BLaER1 treated with 17β-estradiol and CSF1 and Interleukin-3, amounts not matched to agents 10 nM and 100 nM (cell line): ENCODE data around the gene MINDY4B.

Experiments used
- H3K27ac ChIP-seq, 11 experiments: shearing (Covaris generic); formaldehyde crosslinking; 2 replicates each; pipeline ENCODE4 v1.8.1; 2022
- H3K27me3 ChIP-seq, 11 experiments: shearing (Covaris generic); formaldehyde crosslinking; 2 replicates each; pipeline ENCODE4 v1.8.1; 2022
- H3K36me3 ChIP-seq, 11 experiments: shearing (Covaris generic); formaldehyde crosslinking; 2 replicates each; pipeline ENCODE4 v1.8.1; 2022
- H3K4me1 ChIP-seq, 10 experiments: shearing (Covaris generic); formaldehyde crosslinking; 2 replicates each; pipeline ENCODE4 v1.8.1; 2022
- H3K4me2 ChIP-seq, 11 experiments: shearing (Covaris generic); formaldehyde crosslinking; 2 replicates each; pipeline ENCODE4 v1.8.1; 2022
- H3K4me3 ChIP-seq, 10 experiments: shearing (Covaris generic); formaldehyde crosslinking; 2 replicates each; pipeline ENCODE4 v1.8.1; 2022
- H3K9ac ChIP-seq, 11 experiments: shearing (Covaris generic); formaldehyde crosslinking; 2 replicates each; pipeline ENCODE4 v1.8.1; 2022
- H3K9me3 ChIP-seq, 11 experiments: shearing (Covaris generic); formaldehyde crosslinking; replicated peaks in 1 of 11; 2 replicates each; pipeline ENCODE4 v1.8.1; 2022
- H4K20me1 ChIP-seq, 11 experiments: shearing (Covaris generic); formaldehyde crosslinking; 2 replicates each; pipeline ENCODE4 v1.8.1; 2022
- Cebpa-rat ChIP-seq, 11 experiments: shearing (Covaris generic); IDR thresholded peaks; 2 replicates each; pipeline ENCODE4 v1.8.1; 2022

MINDY4B gene

DNA sequence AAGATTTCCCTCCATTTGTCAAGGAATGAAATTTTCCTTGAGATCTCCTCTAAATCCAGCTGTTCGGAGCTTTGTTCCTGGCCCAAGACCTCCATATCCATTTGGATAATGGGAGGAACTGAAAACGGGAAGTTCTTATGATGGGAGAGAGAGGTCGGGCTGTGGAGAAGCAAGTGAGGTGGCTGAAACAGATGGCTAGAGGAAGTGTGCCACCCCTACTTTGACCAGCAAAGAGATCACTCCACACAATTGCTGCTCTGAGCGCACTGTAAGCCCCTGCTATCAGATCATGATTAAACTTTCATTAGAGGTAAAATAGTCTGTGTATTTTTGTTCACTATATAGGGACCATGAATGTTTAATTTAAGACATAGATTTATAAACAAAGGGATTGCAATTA lies at the start of gene MINDY4B:
Gene MINDY4B (minus strand): TSS at position 101 of the 400 bp plus-strand sequence. CDS start 0 bp downstream, at position 101.
- Histone ChIP-seq H3K4me3 (no peak within 1 kb of the TSS), H3K9me3 (no peaks in the 10 kb centered on the region), H3K27me3 (no peaks in the 10 kb centered on the region), H3K36me3 (no peaks in the 10 kb centered on the region), H3K4me2 (no peak within 1 kb of the TSS), H3K27ac (no peak within 1 kb of the TSS), H3K4me1 (no peaks in the 10 kb centered on the region), H4K20me1 (no peaks in the 10 kb centered on the region), H3K9ac (no peak within 1 kb of the TSS)
- no peak for TF ChIP-seq Cebpa-rat (IDR thresholded peaks at IDR 0.05)

DNA sequence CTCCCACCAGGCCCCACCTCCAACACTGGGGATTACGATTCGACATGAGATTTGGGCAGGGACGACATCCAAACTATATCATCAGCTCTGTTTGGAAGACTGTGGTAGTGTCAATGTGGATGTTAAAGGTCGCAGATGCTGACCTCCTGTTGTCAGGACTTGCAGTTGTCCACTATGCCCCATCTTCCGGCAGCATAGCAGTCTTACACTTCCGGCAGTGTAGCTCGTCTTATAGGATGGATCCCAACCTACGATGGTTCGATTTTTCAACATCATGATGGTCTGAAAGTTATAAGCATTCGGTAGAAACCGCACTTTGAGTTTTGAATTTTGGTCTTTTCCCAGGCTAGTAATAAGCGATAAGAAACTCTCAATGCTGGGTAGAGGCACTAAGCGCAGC lies 46.7 kb upstream of the MINDY4B start:
- Histone ChIP-seq H3K4me2 (no peak overlapping the region), H4K20me1 (no peaks in the 10 kb centered on the region), H3K36me3 (no peaks in the 10 kb centered on the region), H3K9me3 (no peaks in the 10 kb centered on the region), H3K4me1 (no peaks in the 10 kb centered on the region), H3K27ac (no peak overlapping the region), H3K27me3 (no peaks in the 10 kb centered on the region), H3K4me3 (no peak overlapping the region), H3K9ac (no peak overlapping the region)
- no peak for TF ChIP-seq Cebpa-rat (IDR thresholded peaks at IDR 0.05)

DNA sequence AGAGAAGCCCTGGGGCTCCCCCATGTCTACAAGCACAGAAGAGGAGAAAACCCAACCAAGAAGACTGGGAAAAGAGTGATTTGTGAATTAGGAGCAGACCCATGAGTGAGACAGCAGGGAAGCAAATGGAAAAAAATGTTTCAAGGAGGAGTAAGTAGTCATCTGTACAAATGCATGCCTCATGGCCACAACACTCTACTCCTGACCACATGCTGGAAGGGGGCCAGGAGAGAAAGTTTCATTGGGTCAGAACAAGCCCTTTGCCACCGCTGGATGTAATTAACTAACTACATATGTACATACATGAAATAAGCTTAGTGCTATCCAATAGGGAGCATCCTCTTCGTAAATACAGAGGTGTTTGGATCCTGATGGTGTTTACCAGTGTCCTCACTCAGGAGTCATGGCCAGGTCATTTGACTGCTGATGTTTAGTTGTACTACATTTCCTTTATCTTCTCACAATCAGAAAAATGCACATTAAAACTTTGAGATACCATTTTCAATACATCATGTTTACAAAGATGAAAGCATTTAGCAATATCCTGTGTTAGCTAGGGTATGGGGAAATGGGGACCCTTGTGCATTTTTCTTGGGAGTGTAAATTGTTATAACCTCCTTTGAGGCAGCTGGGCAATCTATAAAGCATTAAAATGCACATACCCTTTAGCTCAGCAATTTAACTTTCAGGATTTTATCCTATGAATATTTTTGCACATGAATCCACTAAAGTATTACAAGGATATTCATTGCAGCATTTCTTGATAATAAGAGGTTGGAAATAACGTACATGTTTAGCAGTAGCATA lies 40.2 kb upstream of the MINDY4B start:
- Histone ChIP-seq H3K4me3 (no peak overlapping the region), H3K4me2 (no peak overlapping the region), H3K27me3 (no peaks in the 10 kb centered on the region), H3K9me3 (peaks cover 10 to 20% (median 15%) of the 10 kb centered on the region in 11 experiments), H3K36me3 (no peaks in the 10 kb centered on the region), H3K9ac (no peak overlapping the region), H3K4me1 (no peaks in the 10 kb centered on the region), H3K27ac (no peak overlapping the region), H4K20me1 (no peaks in the 10 kb centered on the region)
- TF ChIP-seq Cebpa-rat (IDR thresholded peaks at IDR 0.05) = no peak

DNA sequence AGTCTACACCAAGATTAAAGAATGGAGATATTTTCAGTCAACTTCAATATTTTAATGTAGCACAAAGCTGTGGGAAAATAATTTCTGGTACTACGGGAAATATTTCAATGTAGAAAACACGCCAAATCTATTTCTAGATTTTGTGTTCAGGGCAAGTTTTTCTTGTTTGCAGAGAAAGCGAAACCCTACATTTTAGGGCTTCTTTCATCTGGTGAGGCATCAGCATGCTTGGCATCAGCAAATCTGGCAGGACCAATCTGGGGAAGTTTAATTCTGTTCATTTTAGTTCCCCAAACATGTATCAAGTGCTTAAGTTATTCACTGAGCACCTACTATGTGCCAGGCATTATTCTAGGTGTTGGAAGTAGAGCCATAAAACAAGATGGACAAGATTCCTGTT lies 37.0 kb upstream of the MINDY4B start:
- no peak for TF ChIP-seq Cebpa-rat (IDR thresholded peaks at IDR 0.05)
- H3K9me3 ChIP-seq = peaks cover 10 to 20% (median 15%) of the 10 kb centered on the region in 11 experiments
- H3K9ac ChIP-seq = no peak overlapping the region
- H3K27me3 ChIP-seq = no peaks in the 10 kb centered on the region
- H4K20me1 ChIP-seq = no peaks in the 10 kb centered on the region
- no peaks in the 10 kb centered on the region for H3K36me3 ChIP-seq
- H3K4me3 ChIP-seq = no peak overlapping the region
- H3K4me1 ChIP-seq = no peaks in the 10 kb centered on the region
- no peak overlapping the region for H3K27ac ChIP-seq
- H3K4me2 ChIP-seq = no peak overlapping the region

DNA sequence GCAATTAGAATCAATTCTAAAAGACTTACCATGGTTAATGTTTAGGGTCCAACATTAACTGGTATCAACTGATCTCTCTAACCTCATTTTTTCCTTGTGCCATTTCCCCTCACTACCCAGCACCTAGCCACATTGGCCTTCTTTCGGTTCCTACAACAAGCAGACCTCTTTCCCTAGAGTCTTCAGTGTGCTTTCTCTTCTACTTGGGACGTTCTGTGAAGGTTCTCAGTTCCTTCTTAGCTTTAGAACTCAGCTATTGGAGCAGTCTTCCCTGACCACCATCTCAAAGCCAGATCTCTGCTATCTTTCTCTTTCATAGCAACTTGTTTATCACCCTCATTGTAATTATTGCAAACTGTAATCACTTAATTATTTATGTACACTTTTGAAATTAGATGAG lies 31.5 kb upstream of the MINDY4B start:
- H3K4me1 ChIP-seq = no peaks in the 10 kb centered on the region
- H3K36me3 ChIP-seq = no peaks in the 10 kb centered on the region
- H3K27ac ChIP-seq = no peak overlapping the region
- no peak overlapping the region for H3K4me3 ChIP-seq
- H3K9me3 ChIP-seq = no peaks in the 10 kb centered on the region
- H4K20me1 ChIP-seq = no peaks in the 10 kb centered on the region
- TF ChIP-seq Cebpa-rat (IDR thresholded peaks at IDR 0.05) = no peak
- H3K27me3 ChIP-seq = no peaks in the 10 kb centered on the region
- no peak overlapping the region; a peak in 1 of 22 replicates for H3K4me2 ChIP-seq
- no peak overlapping the region for H3K9ac ChIP-seq

DNA sequence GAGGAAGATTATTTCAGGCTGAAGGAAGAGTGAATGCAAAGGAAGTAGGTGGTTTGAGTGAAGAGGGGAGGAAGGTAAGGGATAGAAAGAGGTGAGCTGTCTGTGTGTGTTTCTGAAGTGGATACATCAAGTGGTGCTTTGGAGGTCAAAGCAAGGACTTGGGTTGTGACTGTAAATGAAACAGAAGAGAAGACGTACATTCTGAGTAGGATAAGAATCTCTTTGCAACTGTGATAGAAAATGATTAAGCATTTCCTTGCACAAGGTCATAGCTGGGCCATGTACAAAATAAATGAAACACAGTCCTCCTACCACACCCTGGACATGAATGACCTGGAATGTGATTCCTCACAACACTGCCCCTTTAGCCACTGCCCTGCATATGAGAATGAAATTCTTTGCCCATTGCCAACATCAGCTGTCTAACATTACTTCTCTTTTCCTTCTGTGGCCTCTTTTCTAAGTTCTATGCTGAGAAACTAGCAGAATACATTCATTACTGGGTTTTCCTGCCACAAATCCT lies 28.3 kb upstream of the MINDY4B start:
- H3K36me3 ChIP-seq = no peaks in the 10 kb centered on the region
- H3K9me3 ChIP-seq = 0 out of 22 replicates have a peak, but pooled peaks cover 0 to 3% (median 0%) of the 10 kb centered on the region in 11 experiments
- H3K4me1 ChIP-seq = no peaks in the 10 kb centered on the region
- H3K27ac ChIP-seq = no peak overlapping the region
- H4K20me1 ChIP-seq = no peaks in the 10 kb centered on the region
- H3K4me2 ChIP-seq = no peak overlapping the region
- TF ChIP-seq Cebpa-rat (IDR thresholded peaks at IDR 0.05) = no peak
- H3K4me3 ChIP-seq = no peak overlapping the region
- H3K9ac ChIP-seq = no peak overlapping the region
- H3K27me3 ChIP-seq = no peaks in the 10 kb centered on the region

DNA sequence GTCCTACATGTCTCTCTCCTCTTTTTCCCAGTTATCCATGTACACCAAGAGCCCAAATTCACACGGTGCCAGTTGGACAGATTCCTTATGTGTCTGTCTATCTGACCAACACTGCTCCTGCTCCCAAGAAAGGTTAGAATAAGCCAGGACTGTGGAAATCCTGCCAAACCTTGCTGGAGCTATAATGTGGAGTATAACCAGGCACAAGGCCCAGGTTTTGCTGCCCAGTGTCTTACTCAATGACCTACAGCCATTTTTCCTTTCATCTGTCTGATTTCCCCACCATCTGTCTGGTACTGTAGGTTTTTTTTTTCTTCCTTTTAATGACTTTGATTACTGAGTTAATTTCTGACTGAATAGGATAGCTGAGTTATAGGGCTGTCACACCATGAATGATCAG lies 26.5 kb upstream of the MINDY4B start:
- TF ChIP-seq Cebpa-rat (IDR thresholded peaks at IDR 0.05) = no peak
- Histone ChIP-seq H4K20me1 (no peaks in the 10 kb centered on the region), H3K4me2 (no peak overlapping the region), H3K9ac (no peak overlapping the region), H3K4me3 (no peak overlapping the region), H3K36me3 (no peaks in the 10 kb centered on the region), H3K9me3 (0 out of 22 replicates have a peak, but pooled peaks cover 0 to 3% (median 0%) of the 10 kb centered on the region in 11 experiments), H3K4me1 (no peaks in the 10 kb centered on the region), H3K27ac (no peak overlapping the region), H3K27me3 (no peaks in the 10 kb centered on the region)

DNA sequence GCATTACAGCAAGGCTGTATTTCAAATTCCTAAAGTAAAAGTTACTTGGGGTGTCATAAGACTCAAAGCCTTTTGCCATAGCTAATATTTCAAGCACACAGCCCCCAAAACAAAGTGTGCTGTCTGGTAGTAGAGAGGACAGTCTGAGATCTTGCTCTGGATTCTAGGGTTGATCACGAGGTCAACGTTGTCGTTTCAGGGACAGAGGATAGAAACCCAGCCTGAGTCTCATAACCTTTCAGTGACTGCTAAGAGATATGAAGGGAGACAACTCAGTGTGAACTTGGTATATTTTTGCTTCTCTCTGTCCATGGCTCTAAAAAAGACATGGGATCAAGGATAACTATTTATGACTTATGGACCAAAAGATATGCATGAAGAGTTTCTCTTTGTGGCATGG lies 25.6 kb upstream of the MINDY4B start:
- Histone ChIP-seq H3K4me3 (no peak overlapping the region), H3K27ac (no peak overlapping the region), H3K27me3 (no peaks in the 10 kb centered on the region), H3K9me3 (0 out of 22 replicates have a peak, but pooled peaks cover 0 to 3% (median 0%) of the 10 kb centered on the region in 11 experiments), H4K20me1 (no peaks in the 10 kb centered on the region), H3K9ac (no peak overlapping the region), H3K4me1 (peaks cover 0 to 1% (median under 1%) of the 10 kb centered on the region in 10 experiments; a peak in 4 of 20 replicates), H3K36me3 (no peaks in the 10 kb centered on the region), H3K4me2 (no peak overlapping the region)
- TF ChIP-seq Cebpa-rat (IDR thresholded peaks at IDR 0.05) = no peak

DNA sequence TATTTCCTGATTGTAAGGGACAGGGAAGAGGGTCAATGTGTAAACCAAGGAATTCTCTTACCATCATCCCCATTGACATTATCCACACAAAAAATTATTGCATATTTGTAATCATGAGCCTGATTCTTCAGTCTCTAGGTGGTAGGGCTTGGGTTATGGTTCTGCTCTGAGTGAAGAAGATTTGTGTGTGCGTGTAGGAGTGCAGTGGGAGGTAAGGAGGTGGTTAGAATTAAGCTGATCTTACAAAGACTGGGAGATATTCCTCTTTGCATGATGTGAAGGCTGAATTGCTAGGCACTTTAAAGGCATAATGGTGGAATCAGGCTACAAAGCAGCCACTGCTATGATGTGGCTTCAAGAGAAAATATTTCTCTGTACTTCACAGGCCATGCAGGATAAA lies 23.0 kb upstream of the MINDY4B start:
- peaks cover 0 to 8% (median 2%) of the 10 kb centered on the region in 10 experiments; a peak in 4 of 20 replicates for H3K4me1 ChIP-seq
- TF ChIP-seq Cebpa-rat (IDR thresholded peaks at IDR 0.05) = no peak

More for the DNA sequence above, 23.0 kb upstream of the MINDY4B start:
- Histone ChIP-seq H3K27ac (no peak overlapping the region), H3K27me3 (no peaks in the 10 kb centered on the region), H3K9ac (no peak overlapping the region), H3K4me2 (no peak overlapping the region), H3K4me3 (no peak overlapping the region), H4K20me1 (no peaks in the 10 kb centered on the region), H3K36me3 (no peaks in the 10 kb centered on the region), H3K9me3 (0 out of 22 replicates have a peak, but pooled peaks cover 0 to 3% (median 0%) of the 10 kb centered on the region in 11 experiments)
